Measurements from ENCODE around the gene SLC25A6. TPM values are rescaled to one million over a fixed set of nuclear protein-coding genes. Genes with fewer than 3 reads are reported as not detected.
"Not testable (repeated sequence)": the region's sequence is repeated elsewhere in the genome, so short reads cannot be mapped to it uniquely, and the experiment has no call there.

The SLC25A6 gene
- total RNA-seq, 4 donors from 2014 or later, result 342 to 468 (median 415) TPM

GRCh38 chrX:1380672-1381233 is 11.2 kb downstream of the SLC25A6 start:
- TF ChIP-seq CTCF (IDR thresholded peaks at IDR 0.05), result no peak
- ATAC-seq (ENCODE audit: low FRiP score) (peak; percentile 7), DNase-seq (ENCODE audit: low spot score) (no peak)

GRCh38 chrX:1378306-1378759 is 13.6 kb downstream of the SLC25A6 start:
- ATAC-seq (ENCODE audit: low FRiP score) (peak; percentile 19), DNase-seq (ENCODE audit: low spot score) (no peak)
- TF ChIP-seq CTCF (IDR thresholded peaks at IDR 0.05), result no peak

- ATAC-seq (ENCODE audit: low FRiP score) (no peak), DNase-seq (ENCODE audit: low spot score) (no peak)
- TF ChIP-seq CTCF (IDR thresholded peaks at IDR 0.05), result no peak
Measured at GRCh38 chrX:1368385-1368698, 23.6 kb downstream of the SLC25A6 start.

- not testable (repeated sequence) for ATAC-seq (ENCODE audit: low FRiP score); DNase-seq (ENCODE audit: low spot score)
Measured at GRCh38 chrX:1366363-1366762, 25.6 kb downstream of the SLC25A6 start.

- no peak for DNase-seq (ENCODE audit: low spot score)
- no peak for TF ChIP-seq CTCF (IDR thresholded peaks at IDR 0.05)
- ATAC-seq (ENCODE audit: low FRiP score), result no peak
Measured at GRCh38 chrX:1361910-1362309, 30.0 kb downstream of the SLC25A6 start.

GRCh38 chrX:1361275-1361674 is 30.6 kb downstream of the SLC25A6 start:
- ATAC-seq (ENCODE audit: low FRiP score) (no peak), DNase-seq (ENCODE audit: low spot score) (peak; percentile 15)
- TF ChIP-seq CTCF (IDR thresholded peaks at IDR 0.05), result no peak

GRCh38 chrX:1360171-1360570 is 31.7 kb downstream of the SLC25A6 start:
- DNase-seq (ENCODE audit: low spot score), result no peak
- no peak for ATAC-seq (ENCODE audit: low FRiP score)
- no peak for TF ChIP-seq CTCF (IDR thresholded peaks at IDR 0.05)

GRCh38 chrX:1359477-1359873 is 32.4 kb downstream of the SLC25A6 start:
- ATAC-seq (ENCODE audit: low FRiP score) (no peak), DNase-seq (ENCODE audit: low spot score) (no peak)
- no peak for TF ChIP-seq CTCF (IDR thresholded peaks at IDR 0.05)
